Subcutaneous adipose tissue (tissue), 4 donors: ENCODE data around the gene AKAP6. TPM values are rescaled to one million over a fixed set of nuclear protein-coding genes. Genes with fewer than 3 reads are reported as not detected.

Source experiments
- total RNA-seq, 4 donors: library from RNA; depleted of rRNA; stranded (reverse); fragments of >200 nt; gene quantifications; one replicate each; pipeline ENCODE4 v1.1.0, GENCODE V29; 2016
- TF ChIP-seq, protein P1 (sequence below): fragments of 450-650 bp; IDR thresholded peaks from one replicate; pipeline ENCODE4 v1.5.1; 2016; ENCODE audit warnings: low read depth, mild to moderate bottlenecking, control low read depth, antibody characterized with exemption, moderate library complexity

The AKAP6 gene
- total RNA-seq, 4 donors from 2014 or later = 0.65 to 6.5 (median 1.2) TPM

DNA sequence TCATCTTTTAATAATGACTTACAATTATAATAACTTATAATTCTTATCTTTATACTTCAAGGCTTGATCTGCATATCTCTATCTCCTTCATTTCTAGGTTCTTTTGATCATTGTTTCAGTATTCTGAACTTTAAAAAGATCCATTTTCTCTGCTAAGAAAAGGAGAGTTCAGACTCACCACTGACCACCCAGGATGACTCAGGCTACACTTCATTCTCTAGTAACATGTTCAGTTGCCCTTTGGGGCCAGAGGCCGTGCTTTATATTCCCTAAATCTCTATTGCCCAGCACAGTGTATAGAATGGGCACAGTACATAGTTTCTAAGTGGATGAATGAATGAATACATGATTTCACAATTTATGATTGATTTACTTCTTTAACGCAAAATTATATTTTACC lies 268.7 kb downstream of the AKAP6 start:
- TF ChIP-seq, protein P1, sequence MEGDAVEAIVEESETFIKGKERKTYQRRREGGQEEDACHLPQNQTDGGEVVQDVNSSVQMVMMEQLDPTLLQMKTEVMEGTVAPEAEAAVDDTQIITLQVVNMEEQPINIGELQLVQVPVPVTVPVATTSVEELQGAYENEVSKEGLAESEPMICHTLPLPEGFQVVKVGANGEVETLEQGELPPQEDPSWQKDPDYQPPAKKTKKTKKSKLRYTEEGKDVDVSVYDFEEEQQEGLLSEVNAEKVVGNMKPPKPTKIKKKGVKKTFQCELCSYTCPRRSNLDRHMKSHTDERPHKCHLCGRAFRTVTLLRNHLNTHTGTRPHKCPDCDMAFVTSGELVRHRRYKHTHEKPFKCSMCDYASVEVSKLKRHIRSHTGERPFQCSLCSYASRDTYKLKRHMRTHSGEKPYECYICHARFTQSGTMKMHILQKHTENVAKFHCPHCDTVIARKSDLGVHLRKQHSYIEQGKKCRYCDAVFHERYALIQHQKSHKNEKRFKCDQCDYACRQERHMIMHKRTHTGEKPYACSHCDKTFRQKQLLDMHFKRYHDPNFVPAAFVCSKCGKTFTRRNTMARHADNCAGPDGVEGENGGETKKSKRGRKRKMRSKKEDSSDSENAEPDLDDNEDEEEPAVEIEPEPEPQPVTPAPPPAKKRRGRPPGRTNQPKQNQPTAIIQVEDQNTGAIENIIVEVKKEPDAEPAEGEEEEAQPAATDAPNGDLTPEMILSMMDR = no peak

DNA sequence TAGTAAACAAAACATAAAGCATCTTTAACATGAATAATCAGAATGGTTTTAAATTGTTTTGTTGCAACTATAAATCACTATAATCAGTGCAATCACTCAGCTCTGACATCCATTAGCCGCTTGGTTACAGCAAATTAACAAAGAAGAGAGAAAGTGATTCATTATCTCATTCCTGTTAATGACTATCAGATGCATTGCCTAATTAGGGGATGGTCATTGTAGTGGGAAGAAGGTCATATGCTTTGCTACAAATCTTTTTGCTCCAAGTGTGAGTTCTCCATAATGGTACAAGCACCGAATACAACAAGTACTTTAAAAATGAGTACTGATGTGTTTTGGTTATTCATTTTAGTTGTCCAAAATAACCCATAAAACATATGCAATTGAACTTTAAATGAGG lies 272.0 kb downstream of the AKAP6 start:
- TF ChIP-seq, protein P1 = no peak

GRCh38 chr14:32601906-32602305 lies 272.8 kb downstream of the AKAP6 start:
- TF ChIP-seq, protein P1 = no peak

DNA sequence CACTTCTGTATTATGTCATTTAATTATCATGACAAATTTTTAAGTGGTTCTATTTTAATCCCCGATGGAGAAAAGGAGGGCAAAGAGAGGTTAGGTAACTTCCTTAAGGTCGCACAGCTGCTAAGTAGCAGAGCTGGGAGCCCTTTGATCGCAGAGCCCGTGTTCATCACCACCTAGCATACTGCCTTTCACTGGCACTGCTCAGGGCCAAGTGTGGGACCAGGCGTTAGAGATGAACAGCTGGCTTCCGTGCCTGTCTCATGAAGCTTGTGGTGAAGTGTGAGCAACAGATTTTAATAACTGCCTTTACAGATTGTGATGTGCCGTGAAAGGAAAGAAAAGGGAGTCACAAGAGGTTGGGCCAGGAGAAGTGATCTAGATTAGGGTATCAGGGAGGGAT lies 273.6 kb downstream of the AKAP6 start:
- TF ChIP-seq, protein P1 = no peak

DNA sequence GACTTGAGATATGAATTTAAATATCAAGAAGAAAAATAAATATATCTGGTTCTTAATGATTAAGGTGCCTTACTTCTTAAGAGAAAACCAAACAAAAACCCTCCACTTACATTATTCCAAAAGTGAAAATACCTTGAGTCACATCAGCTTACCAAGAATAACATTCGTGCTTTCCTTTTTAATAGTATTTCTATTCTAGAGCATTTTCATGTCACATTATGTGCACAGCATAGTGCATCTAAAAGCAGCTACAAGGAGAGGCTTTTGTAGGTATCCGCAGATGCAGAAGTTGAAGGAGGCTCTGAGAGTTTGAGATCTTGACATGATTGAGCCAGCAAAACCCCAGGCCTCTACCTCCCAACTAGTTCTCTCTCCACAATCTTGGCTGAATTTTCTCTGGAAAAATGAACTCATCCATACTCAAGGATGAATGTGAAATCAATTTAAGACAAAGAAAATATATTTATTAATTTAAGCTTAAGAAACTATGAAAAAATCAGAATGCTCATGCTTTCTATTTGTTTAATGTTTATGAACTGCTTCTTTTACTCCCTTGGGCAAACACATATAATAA lies 275.0 kb downstream of the AKAP6 start:
- TF ChIP-seq, protein P1 = no peak

- TF ChIP-seq, protein P1 = no peak
These were observed 277.2 kb downstream of the AKAP6 start for GRCh38 chr14:32606301-32606700.

DNA sequence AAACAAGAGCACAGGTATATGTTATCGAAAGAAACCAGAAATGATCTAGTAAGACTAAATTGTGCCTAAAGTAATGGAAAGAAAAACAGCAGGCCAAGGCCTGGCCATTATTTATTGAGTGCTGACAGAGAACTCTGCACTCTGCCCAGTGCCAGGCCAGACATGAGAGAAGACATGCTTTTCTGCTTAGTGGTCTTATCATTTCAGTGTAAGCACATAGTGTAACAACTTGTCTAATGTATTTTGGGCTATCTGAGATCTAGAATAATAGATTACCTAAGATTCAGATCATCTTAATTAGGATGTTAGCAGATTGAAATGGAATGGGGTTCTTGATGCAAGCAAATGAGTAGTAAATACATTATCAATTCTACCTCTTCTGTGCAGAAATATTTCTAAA lies 278.3 kb downstream of the AKAP6 start:
- TF ChIP-seq, protein P1 = no peak
